ENCODE measurements around the gene NLGN1. TPM values are rescaled to one million over a fixed set of nuclear protein-coding genes. Genes with fewer than 3 reads are reported as not detected.

NLGN1 gene
- total and polyA plus RNA-seq, 4 experiments from 2014 or later, result not detected

DNA sequence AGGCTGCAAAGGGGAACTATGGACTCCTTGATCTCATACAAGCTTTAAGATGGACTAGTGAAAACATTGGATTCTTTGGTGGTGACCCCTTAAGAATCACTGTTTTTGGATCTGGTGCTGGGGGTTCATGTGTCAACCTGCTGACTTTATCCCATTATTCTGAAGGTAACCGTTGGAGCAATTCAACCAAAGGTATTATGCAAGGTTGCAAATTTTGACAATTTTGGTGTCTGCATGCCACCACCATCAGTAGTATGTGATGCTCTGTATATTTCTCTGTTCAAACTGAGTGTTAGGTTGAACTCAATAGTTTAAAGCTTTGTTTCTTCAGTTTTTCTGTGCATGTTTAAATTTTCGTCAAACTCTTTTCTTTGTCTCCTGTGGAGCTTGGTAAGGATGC is 877.8 kb downstream of the NLGN1 start:
- CTCF ChIA-PET (ENCODE audit: partially characterized antibody), result no interaction called here

DNA sequence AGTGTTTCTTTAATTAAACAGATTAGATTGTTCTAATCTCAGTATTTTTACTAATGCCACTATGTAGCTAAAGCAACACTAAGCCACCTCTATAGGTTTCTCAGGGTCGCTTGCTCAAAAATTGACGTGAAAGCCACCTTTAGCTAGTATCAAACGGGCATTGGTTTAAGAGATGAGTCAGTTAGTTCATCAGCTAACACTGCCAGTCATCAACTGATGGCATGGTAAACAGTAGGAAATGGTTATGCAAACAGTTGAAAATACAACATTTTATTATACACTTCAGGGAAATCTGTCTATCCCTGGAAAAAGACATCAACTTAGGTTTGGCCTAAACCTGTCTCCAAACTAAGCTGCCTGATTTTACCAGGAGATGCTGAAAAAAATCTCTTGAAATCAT is 879.3 kb downstream of the NLGN1 start:
- Histone ChIP-seq H3K4me1 (ENCODE audit: insufficient read depth, low read length) (no peaks in the 10 kb centered on the region), H3K36me3 (ENCODE audit: insufficient read depth, low read length) (no peaks in the 10 kb centered on the region), H3K9me3 (ENCODE audit: control insufficient read depth in 1 of 2, low read length in 2 of 2) (no peaks in the 10 kb centered on the region), H3K27ac (ENCODE audit: low read depth, low read length) (no peak overlapping the region), H3K27me3 (ENCODE audit: insufficient read depth, low read length) (no peaks in the 10 kb centered on the region), H3K4me3 (ENCODE audit: low read length in 2 of 2) (no peak overlapping the region)
- Mint-ChIP-seq H3K4me3 (no peak overlapping the region), H3K9me3 (peaks cover 0 to 6% (median 0%) of the 10 kb centered on the region in 8 donors), H3K27me3 (no peaks in the 10 kb centered on the region), H3K36me3 (no peaks in the 10 kb centered on the region), H3K27ac (no peak overlapping the region), H3K4me1 (no peaks in the 10 kb centered on the region)
- CTCF ChIA-PET (ENCODE audit: partially characterized antibody), result no interaction called here
- no peak for DNase-seq
- POLR2A ChIA-PET (ENCODE audit: partially characterized antibody), result no interaction called here
- intact Hi-C loops (cut with micrococcal nuclease), result no loop called here

More for the DNA sequence above, 877.8 kb downstream of the NLGN1 start:
- POLR2A ChIA-PET (ENCODE audit: partially characterized antibody), result no interaction called here
- Mint-ChIP-seq H3K27me3 (no peaks in the 10 kb centered on the region), H3K4me3 (no peak overlapping the region), H3K9me3 (peaks cover 0 to 6% (median under 1%) of the 10 kb centered on the region in 8 donors), H3K36me3 (no peaks in the 10 kb centered on the region), H3K4me1 (no peaks in the 10 kb centered on the region), H3K27ac (no peak overlapping the region)
- no peak for DNase-seq
- Histone ChIP-seq H3K4me3 (ENCODE audit: low read length in 2 of 2) (no peak overlapping the region), H3K36me3 (ENCODE audit: insufficient read depth, low read length) (no peaks in the 10 kb centered on the region), H3K9me3 (ENCODE audit: control insufficient read depth in 1 of 2, low read length in 2 of 2) (no peaks in the 10 kb centered on the region), H3K27ac (ENCODE audit: low read depth, low read length) (no peak overlapping the region), H3K4me1 (ENCODE audit: insufficient read depth, low read length) (no peaks in the 10 kb centered on the region), H3K27me3 (ENCODE audit: insufficient read depth, low read length) (no peaks in the 10 kb centered on the region)
- intact Hi-C loops (cut with micrococcal nuclease), result no loop called here

DNA sequence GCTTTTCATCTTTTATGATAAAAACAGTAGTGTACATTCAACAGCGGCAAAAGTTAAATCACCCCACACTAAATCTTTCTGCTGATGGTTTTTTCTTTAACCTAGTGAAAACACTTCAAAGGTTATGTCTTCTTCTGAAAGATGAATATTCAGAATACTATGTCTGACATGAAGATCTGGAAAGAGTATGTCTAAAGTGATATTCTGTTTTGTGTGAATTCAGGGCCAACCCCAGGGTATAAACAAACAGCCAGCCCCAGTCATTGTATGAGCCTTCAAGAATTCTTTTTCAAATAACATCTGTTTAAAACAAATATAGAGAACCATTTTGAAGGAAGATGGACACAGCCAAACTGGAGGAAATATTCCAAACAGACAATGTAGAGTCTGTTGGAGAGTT is 880.5 kb downstream of the NLGN1 start:
- no peak overlapping the region for H3K27ac Mint-ChIP-seq
- ChIA-PET CTCF (ENCODE audit: partially characterized antibody) (no interaction called here), POLR2A (ENCODE audit: partially characterized antibody) (no interaction called here)
- no peak overlapping the region for H3K4me3 Mint-ChIP-seq
- H3K9me3 ChIP-seq (ENCODE audit: control insufficient read depth in 1 of 2, low read length in 2 of 2), result no peaks in the 10 kb centered on the region
- H3K36me3 Mint-ChIP-seq, result no peaks in the 10 kb centered on the region
- H3K4me3 ChIP-seq (ENCODE audit: low read length in 2 of 2), result no peak overlapping the region
- H3K4me1 ChIP-seq (ENCODE audit: insufficient read depth, low read length), result no peaks in the 10 kb centered on the region
- intact Hi-C loops (cut with micrococcal nuclease), result no loop called here
- DNase-seq, result no peak
- no peaks in the 10 kb centered on the region for H3K27me3 ChIP-seq (ENCODE audit: insufficient read depth, low read length)
- H3K27ac ChIP-seq (ENCODE audit: low read depth, low read length), result no peak overlapping the region
- H3K9me3 Mint-ChIP-seq, result peaks cover 0 to 6% (median 0%) of the 10 kb centered on the region in 8 donors
- no peaks in the 10 kb centered on the region for H3K27me3 Mint-ChIP-seq
- H3K4me1 Mint-ChIP-seq, result no peaks in the 10 kb centered on the region
- no peaks in the 10 kb centered on the region for H3K36me3 ChIP-seq (ENCODE audit: insufficient read depth, low read length)

DNA sequence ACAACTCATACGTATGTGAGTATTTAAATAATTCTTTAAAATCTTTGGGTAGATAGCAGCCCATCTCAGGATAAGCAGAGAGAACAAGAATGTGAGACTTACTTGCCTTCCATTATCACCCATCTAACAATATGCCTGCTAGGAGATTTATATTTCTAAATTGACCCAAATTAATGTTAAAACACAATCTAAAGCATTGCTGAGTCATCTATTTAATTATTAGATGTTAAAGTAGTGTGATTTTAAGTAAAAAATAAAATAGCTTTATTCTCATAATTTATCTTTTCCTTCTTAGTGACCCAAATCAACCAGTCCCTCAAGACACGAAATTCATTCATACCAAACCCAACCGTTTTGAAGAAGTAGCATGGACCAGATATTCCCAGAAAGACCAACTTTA is 882.6 kb downstream of the NLGN1 start:
- H3K4me1 Mint-ChIP-seq, result no peaks in the 10 kb centered on the region
- ChIA-PET POLR2A (ENCODE audit: partially characterized antibody) (no interaction called here), CTCF (ENCODE audit: partially characterized antibody) (no interaction called here)
- H3K4me3 ChIP-seq (ENCODE audit: low read length in 2 of 2), result no peak overlapping the region
- H3K36me3 Mint-ChIP-seq, result no peaks in the 10 kb centered on the region
- H3K9me3 Mint-ChIP-seq, result peaks cover 0 to 4% (median under 1%) of the 10 kb centered on the region in 8 donors
- no peaks in the 10 kb centered on the region for H3K9me3 ChIP-seq (ENCODE audit: control insufficient read depth in 1 of 2, low read length in 2 of 2)
- H3K4me3 Mint-ChIP-seq, result no peak overlapping the region
- intact Hi-C loops (cut with micrococcal nuclease), result no loop called here
- no peak overlapping the region for H3K27ac Mint-ChIP-seq
- no peaks in the 10 kb centered on the region for H3K27me3 ChIP-seq (ENCODE audit: insufficient read depth, low read length)
- no peaks in the 10 kb centered on the region for H3K36me3 ChIP-seq (ENCODE audit: insufficient read depth, low read length)
- H3K27me3 Mint-ChIP-seq, result no peaks in the 10 kb centered on the region
- H3K27ac ChIP-seq (ENCODE audit: low read depth, low read length), result no peak overlapping the region
- no peak for DNase-seq
- no peaks in the 10 kb centered on the region for H3K4me1 ChIP-seq (ENCODE audit: insufficient read depth, low read length)

DNA sequence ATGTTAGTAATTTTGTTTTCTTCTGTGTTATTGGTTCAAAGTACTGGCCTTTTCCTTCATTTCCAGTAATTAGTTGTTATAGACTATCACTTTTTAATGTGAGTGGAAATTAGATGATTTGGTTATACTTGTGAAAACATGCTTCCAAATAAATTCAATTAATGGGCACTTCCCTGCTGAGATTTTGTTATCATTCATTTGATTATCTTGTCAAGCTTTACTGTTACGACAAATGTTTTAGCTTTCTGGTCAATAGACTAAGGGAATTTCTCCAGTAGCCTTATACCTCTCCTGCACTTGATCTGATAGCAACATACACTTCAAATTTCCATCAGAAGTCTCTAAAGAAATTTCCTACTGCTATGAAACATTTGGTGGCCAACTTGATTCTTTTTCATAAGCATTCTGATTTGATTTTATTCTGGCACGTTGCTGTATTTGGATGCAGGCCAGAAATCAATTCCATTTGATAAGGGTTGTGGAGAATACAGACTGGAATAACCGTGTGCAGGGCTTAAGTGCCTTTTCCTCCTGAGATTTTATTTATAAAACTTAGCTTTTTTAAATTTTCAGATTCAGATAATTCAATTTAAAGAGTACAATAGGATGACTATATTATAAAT is 887.8 kb downstream of the NLGN1 start:
- Mint-ChIP-seq H3K36me3 (no peaks in the 10 kb centered on the region), H3K9me3 (peaks cover 0 to 8% (median 2%) of the 10 kb centered on the region in 8 donors), H3K27me3 (no peaks in the 10 kb centered on the region), H3K4me3 (no peak overlapping the region), H3K27ac (no peak overlapping the region), H3K4me1 (no peaks in the 10 kb centered on the region)
- DNase-seq, result no peak
- H3K27me3 ChIP-seq (ENCODE audit: insufficient read depth, low read length), result no peaks in the 10 kb centered on the region
- intact Hi-C loops (cut with micrococcal nuclease), result no loop called here
- H3K36me3 ChIP-seq (ENCODE audit: insufficient read depth, low read length), result no peaks in the 10 kb centered on the region
- H3K4me1 ChIP-seq (ENCODE audit: insufficient read depth, low read length), result no peaks in the 10 kb centered on the region
- H3K27ac ChIP-seq (ENCODE audit: low read depth, low read length), result no peak overlapping the region
- no peaks in the 10 kb centered on the region for H3K9me3 ChIP-seq (ENCODE audit: control insufficient read depth in 1 of 2, low read length in 2 of 2)
- CTCF ChIA-PET (ENCODE audit: partially characterized antibody), result no interaction called here
- POLR2A ChIA-PET (ENCODE audit: partially characterized antibody), result no interaction called here
- no peak overlapping the region for H3K4me3 ChIP-seq (ENCODE audit: low read length in 2 of 2)

DNA sequence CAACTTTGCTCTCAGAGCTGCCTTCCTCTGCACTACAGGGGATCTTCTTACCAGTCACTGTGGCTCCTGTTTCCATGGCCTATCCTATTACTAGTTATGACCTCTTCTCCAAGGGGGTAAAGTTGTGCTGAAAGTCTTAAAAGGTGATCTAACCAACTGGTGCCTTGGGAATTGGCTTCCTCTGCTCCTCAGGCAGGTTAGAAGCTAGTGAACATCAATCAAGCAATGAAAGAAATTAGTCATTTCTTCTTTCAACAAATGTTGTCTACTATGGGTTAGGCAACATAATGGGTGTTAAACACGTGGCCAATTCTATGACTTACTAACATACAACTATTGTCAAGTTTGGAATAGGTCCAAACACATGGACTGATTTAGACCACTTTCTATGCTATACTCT is 890.2 kb downstream of the NLGN1 start:
- no peaks in the 10 kb centered on the region for H3K4me1 Mint-ChIP-seq

GRCh38 chr3:174294616-174295015 is 897.1 kb downstream of the NLGN1 start:
- Mint-ChIP-seq H3K4me1 (no peaks in the 10 kb centered on the region), H3K9me3 (peaks cover 0 to 11% (median 2%) of the 10 kb centered on the region in 8 donors), H3K27me3 (peaks cover 0 to 1% of the 10 kb centered on the region in 2 donors), H3K27ac (no peak overlapping the region), H3K4me3 (no peak overlapping the region), H3K36me3 (no peaks in the 10 kb centered on the region)
- H3K9me3 ChIP-seq (ENCODE audit: control insufficient read depth in 1 of 2, low read length in 2 of 2), result no peaks in the 10 kb centered on the region
- H3K4me3 ChIP-seq (ENCODE audit: low read length in 2 of 2), result no peak overlapping the region
- H3K4me1 ChIP-seq (ENCODE audit: insufficient read depth, low read length), result no peaks in the 10 kb centered on the region
- POLR2A ChIA-PET (ENCODE audit: partially characterized antibody), result no interaction called here
- no peaks in the 10 kb centered on the region for H3K27me3 ChIP-seq (ENCODE audit: insufficient read depth, low read length)
- no peaks in the 10 kb centered on the region for H3K36me3 ChIP-seq (ENCODE audit: insufficient read depth, low read length)
- DNase-seq, result no peak
- intact Hi-C loops (cut with micrococcal nuclease), result no loop called here
- no peak overlapping the region for H3K27ac ChIP-seq (ENCODE audit: low read depth, low read length)
- CTCF ChIA-PET (ENCODE audit: partially characterized antibody), result no interaction called here

More for the DNA sequence above, 890.2 kb downstream of the NLGN1 start:
- no peak overlapping the region for H3K27ac ChIP-seq (ENCODE audit: low read depth, low read length)
- H3K9me3 Mint-ChIP-seq, result peaks cover 0 to 11% (median 2%) of the 10 kb centered on the region in 8 donors
- no peaks in the 10 kb centered on the region for H3K36me3 Mint-ChIP-seq
- H3K36me3 ChIP-seq (ENCODE audit: insufficient read depth, low read length), result no peaks in the 10 kb centered on the region
- H3K27me3 ChIP-seq (ENCODE audit: insufficient read depth, low read length), result no peaks in the 10 kb centered on the region
- POLR2A ChIA-PET (ENCODE audit: partially characterized antibody), result no interaction called here
- intact Hi-C loops (cut with micrococcal nuclease), result no loop called here
- H3K4me3 Mint-ChIP-seq, result no peak overlapping the region
- no peaks in the 10 kb centered on the region for H3K27me3 Mint-ChIP-seq
- CTCF ChIA-PET (ENCODE audit: partially characterized antibody), result no interaction called here
- no peaks in the 10 kb centered on the region for H3K9me3 ChIP-seq (ENCODE audit: control insufficient read depth in 1 of 2, low read length in 2 of 2)
- DNase-seq, result no peak
- no peak overlapping the region for H3K4me3 ChIP-seq (ENCODE audit: low read length in 2 of 2)
- H3K4me1 ChIP-seq (ENCODE audit: insufficient read depth, low read length), result no peaks in the 10 kb centered on the region
- H3K27ac Mint-ChIP-seq, result no peak overlapping the region
